ENCODE results near the gene NRAS.

The NRAS gene

DNA sequence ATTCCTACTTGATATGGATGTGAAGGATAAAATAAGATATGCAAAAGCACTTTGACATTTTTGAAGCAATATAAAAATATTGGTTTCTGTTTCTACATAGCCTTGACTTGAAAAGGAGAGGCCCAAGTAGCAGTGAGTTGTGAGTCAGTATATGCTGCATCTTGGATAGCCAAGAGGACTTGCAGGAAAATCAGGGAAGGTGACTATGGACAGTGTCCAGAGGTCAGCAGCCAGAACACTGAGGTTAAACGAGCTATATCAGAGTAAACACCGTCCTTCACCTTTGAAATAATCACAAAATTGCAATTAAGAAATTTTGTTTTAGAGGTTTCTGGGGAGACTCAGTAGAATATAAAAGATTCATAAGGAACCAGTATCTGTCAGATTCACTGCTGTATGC is 14.6 kb downstream of the NRAS start:
- no peaks in the 10 kb centered on the region for H3K27me3 ChIP-seq (ENCODE audit: control insufficient read depth in 1 of 2, insufficient read depth in 2 of 2, low read length in 2 of 2)
- H3K4me1 ChIP-seq (ENCODE audit: control insufficient read depth, insufficient read depth, low read length): no peaks in the 10 kb centered on the region
- no peak overlapping the region for H3K9ac ChIP-seq (ENCODE audit: low read length in 2 of 2)
- H3K9me3 ChIP-seq (ENCODE audit: control insufficient read depth in 2 of 2, low read length in 2 of 2): no peaks in the 10 kb centered on the region
- H3K36me3 ChIP-seq (ENCODE audit: control insufficient read depth in 2 of 2, insufficient read depth in 2 of 2, low read length in 2 of 2): peaks cover 5 to 7% of the 10 kb centered on the region in 2 donors
- no peak overlapping the region for H3K4me3 ChIP-seq (ENCODE audit: low read length in 2 of 2)
- no peak overlapping the region for H3K27ac ChIP-seq (ENCODE audit: low read length)

DNA sequence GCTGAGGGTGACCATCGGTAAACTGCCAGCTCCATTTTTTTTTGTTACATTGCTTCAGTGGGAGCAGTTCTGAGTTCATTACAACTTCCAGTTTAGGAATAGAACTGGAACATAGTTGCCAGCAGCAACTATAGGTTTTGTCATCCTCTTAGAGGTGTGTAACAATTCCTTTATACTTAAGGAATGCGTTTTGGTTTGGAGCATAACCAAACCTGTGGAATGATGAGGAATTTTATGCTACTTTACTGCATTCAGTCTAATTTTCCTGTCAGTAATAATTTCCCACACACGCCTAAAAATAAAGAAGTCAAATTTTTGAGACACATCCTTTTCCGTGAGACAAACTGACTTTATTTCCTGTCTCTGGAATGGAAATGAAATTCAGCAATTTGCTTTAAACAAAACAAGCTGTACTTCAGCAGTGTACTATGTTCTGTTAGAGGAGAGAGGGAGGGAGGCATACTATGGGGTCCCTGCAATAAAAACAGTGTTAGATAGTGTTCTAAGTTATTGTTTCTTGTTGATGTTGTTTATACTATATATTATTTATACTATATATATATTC is 16.5 kb downstream of the NRAS start:
- Histone ChIP-seq H3K9ac (ENCODE audit: low read length in 2 of 2) (no peak overlapping the region), H3K36me3 (ENCODE audit: control insufficient read depth in 2 of 2, insufficient read depth in 2 of 2, low read length in 2 of 2) (no peaks in the 10 kb centered on the region), H3K4me3 (ENCODE audit: low read length in 2 of 2) (no peak overlapping the region), H3K27me3 (ENCODE audit: control insufficient read depth in 1 of 2, insufficient read depth in 2 of 2, low read length in 2 of 2) (no peaks in the 10 kb centered on the region), H3K4me1 (ENCODE audit: control insufficient read depth, insufficient read depth, low read length) (no peaks in the 10 kb centered on the region), H3K27ac (ENCODE audit: low read length) (no peak overlapping the region), H3K9me3 (ENCODE audit: control insufficient read depth in 2 of 2, low read length in 2 of 2) (no peaks in the 10 kb centered on the region)

- Histone ChIP-seq H3K9me3 (ENCODE audit: control insufficient read depth in 2 of 2, low read length in 2 of 2) (no peaks in the 10 kb centered on the region), H3K27me3 (ENCODE audit: control insufficient read depth in 1 of 2, insufficient read depth in 2 of 2, low read length in 2 of 2) (no peaks in the 10 kb centered on the region), H3K4me1 (ENCODE audit: control insufficient read depth, insufficient read depth, low read length) (no peaks in the 10 kb centered on the region), H3K36me3 (ENCODE audit: control insufficient read depth in 2 of 2, insufficient read depth in 2 of 2, low read length in 2 of 2) (no peaks in the 10 kb centered on the region), H3K27ac (ENCODE audit: low read length) (no peak overlapping the region), H3K4me3 (ENCODE audit: low read length in 2 of 2) (no peak overlapping the region), H3K9ac (ENCODE audit: low read length in 2 of 2) (no peak overlapping the region)
Measured at GRCh38 chr1:114696810-114697209, 19.8 kb downstream of the NRAS start.

DNA sequence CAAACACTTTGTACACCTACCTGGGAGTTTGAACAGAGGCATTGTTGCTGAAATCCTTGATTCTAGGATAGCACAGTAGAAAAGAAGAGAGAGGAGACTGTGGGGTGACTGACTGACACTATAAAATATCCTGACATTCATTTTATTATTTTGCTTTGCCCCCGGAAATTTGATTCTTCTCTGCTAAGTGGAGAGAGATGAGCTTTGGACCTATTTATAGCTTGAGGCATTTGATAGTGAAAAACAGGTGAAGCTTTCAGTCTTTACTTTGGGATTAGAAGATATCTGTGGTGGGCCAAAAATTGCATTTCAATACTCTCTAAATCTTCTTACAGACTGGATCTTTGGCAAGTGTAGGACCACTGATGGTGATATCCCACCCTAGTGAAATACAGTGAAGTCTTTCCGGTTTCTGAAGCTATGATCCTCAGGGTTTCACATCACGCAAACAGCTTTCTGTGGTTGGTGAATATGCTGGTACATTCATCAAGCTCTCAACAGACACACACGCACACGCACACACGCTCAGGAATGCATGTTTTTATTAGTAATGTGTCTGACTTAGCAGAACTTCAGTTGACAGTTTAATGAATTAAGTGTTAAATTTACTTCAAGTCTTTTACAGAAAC is 21.0 kb downstream of the NRAS start, which contains the start of gene AMPD1:
TSS of gene AMPD1 (minus strand) at position 117 of the 629 bp plus-strand sequence. CDS start at position 42, 75 bp downstream.
- Histone ChIP-seq H3K27ac (ENCODE audit: low read length) (no peak within 1 kb of the TSS), H3K9ac (ENCODE audit: low read length in 2 of 2) (no peak within 1 kb of the TSS)

DNA sequence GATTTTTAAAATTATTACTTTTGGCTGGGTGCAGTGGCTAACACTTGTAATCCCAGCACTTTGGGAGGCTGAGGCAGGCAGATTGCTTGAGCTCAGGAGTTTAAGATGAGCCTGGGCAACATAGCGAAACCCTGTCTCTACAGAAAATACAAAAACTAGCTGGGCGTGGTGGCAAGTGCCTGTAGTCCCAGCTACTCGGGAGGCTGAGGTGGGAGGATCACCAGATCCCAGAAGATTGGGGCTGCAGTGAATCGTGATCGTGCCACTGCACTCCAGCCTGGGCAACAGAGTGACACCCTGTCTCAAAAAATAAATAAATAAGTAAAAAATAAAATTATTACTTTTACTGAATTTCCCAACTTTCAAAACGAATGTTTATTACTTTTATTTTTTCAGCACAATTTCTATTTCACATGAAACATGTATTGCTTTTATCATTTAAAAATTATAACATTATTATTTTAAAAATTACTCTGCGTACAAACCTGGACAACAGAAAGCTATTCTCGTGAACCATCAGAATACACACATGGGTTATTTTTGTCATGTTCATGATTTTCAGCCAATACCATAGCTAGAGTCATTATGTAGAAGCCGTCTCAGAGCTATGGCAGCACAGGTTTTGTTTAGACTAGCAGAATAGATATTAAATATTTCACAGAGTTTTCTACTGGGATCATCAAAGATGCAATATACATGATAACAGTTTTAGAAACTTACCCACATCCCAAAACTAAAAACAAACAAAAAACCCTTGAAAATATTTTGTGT is 21.8 kb downstream of the NRAS start:
- no peak overlapping the region for H3K27ac ChIP-seq (ENCODE audit: low read length)
- H3K36me3 ChIP-seq (ENCODE audit: control insufficient read depth in 2 of 2, insufficient read depth in 2 of 2, low read length in 2 of 2): no peaks in the 10 kb centered on the region
- H3K9ac ChIP-seq (ENCODE audit: low read length in 2 of 2): no peak overlapping the region
- H3K9me3 ChIP-seq (ENCODE audit: control insufficient read depth in 2 of 2, low read length in 2 of 2): no peaks in the 10 kb centered on the region
- no peaks in the 10 kb centered on the region for H3K4me1 ChIP-seq (ENCODE audit: control insufficient read depth, insufficient read depth, low read length)
- no peak overlapping the region for H3K4me3 ChIP-seq (ENCODE audit: low read length in 2 of 2)
- peaks cover 0 to 3% of the 10 kb centered on the region in 2 donors for H3K27me3 ChIP-seq (ENCODE audit: control insufficient read depth in 1 of 2, insufficient read depth in 2 of 2, low read length in 2 of 2)

More for the DNA sequence above, 21.0 kb downstream of the NRAS start, which contains the start of gene AMPD1:
- no peaks in the 10 kb centered on the region for H3K36me3 ChIP-seq (ENCODE audit: control insufficient read depth in 2 of 2, insufficient read depth in 2 of 2, low read length in 2 of 2)
- H3K27me3 ChIP-seq (ENCODE audit: control insufficient read depth in 1 of 2, insufficient read depth in 2 of 2, low read length in 2 of 2): peaks cover 0 to 2% of the 10 kb centered on the region in 2 donors
- no peaks in the 10 kb centered on the region for H3K4me1 ChIP-seq (ENCODE audit: control insufficient read depth, insufficient read depth, low read length)
- no peak within 1 kb of the TSS for H3K4me3 ChIP-seq (ENCODE audit: low read length in 2 of 2)
- H3K9me3 ChIP-seq (ENCODE audit: control insufficient read depth in 2 of 2, low read length in 2 of 2): no peaks in the 10 kb centered on the region

GRCh38 chr1:114692947-114693346 is 23.6 kb downstream of the NRAS start:
- Histone ChIP-seq H3K9ac (ENCODE audit: low read length in 2 of 2) (no peak overlapping the region), H3K9me3 (ENCODE audit: control insufficient read depth in 2 of 2, low read length in 2 of 2) (no peaks in the 10 kb centered on the region), H3K27me3 (ENCODE audit: control insufficient read depth in 1 of 2, insufficient read depth in 2 of 2, low read length in 2 of 2) (peaks cover 0 to 3% of the 10 kb centered on the region in 2 donors), H3K36me3 (ENCODE audit: control insufficient read depth in 2 of 2, insufficient read depth in 2 of 2, low read length in 2 of 2) (no peaks in the 10 kb centered on the region), H3K27ac (ENCODE audit: low read length) (no peak overlapping the region), H3K4me3 (ENCODE audit: low read length in 2 of 2) (no peak overlapping the region), H3K4me1 (ENCODE audit: control insufficient read depth, insufficient read depth, low read length) (no peaks in the 10 kb centered on the region)

DNA sequence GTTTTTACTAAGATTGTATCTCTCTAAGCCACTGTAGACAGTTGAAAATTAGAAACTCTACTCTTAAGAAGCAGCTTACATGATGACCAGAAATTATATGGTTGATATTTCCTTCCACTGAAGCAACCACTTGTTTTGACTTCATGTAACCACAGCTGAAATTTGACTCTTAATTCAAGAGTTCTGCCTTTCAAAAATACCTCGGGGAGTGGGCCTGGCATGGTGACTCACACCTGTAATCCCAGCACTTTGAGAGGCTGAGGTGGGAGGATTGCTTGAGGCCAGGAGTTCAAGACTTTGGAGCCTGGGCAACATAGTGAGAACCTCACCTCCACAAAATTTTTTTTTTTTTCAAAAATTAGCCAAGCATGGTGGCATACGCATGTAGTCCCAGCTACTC is 25.5 kb downstream of the NRAS start:
- peaks cover 0 to 3% of the 10 kb centered on the region in 2 donors for H3K27me3 ChIP-seq (ENCODE audit: control insufficient read depth in 1 of 2, insufficient read depth in 2 of 2, low read length in 2 of 2)
- H3K4me3 ChIP-seq (ENCODE audit: low read length in 2 of 2): no peak overlapping the region
- no peaks in the 10 kb centered on the region for H3K4me1 ChIP-seq (ENCODE audit: control insufficient read depth, insufficient read depth, low read length)
- H3K9ac ChIP-seq (ENCODE audit: low read length in 2 of 2): no peak overlapping the region
- no peak overlapping the region for H3K27ac ChIP-seq (ENCODE audit: low read length)
- no peaks in the 10 kb centered on the region for H3K9me3 ChIP-seq (ENCODE audit: control insufficient read depth in 2 of 2, low read length in 2 of 2)
- no peaks in the 10 kb centered on the region for H3K36me3 ChIP-seq (ENCODE audit: control insufficient read depth in 2 of 2, insufficient read depth in 2 of 2, low read length in 2 of 2)

DNA sequence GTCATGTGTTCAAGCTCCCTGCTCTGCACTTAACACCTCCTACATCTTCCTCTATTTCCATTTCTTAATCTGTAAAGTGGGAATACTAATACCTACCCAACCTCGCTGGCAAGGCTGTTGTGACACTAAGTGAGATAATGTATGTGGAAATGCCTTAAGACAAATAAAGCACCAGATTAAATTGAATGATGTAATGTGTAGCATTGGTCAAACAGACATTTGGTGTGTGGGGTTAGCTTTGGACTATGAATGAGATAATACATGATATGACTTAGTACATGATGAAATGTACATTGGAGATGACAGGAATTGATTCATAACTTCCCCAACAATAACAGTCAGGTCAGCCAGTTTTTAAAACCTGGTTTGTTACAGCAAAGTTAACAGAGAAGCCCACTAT is 26.4 kb downstream of the NRAS start:
- H3K27ac ChIP-seq (ENCODE audit: low read length): no peak overlapping the region
- H3K4me3 ChIP-seq (ENCODE audit: low read length in 2 of 2): no peak overlapping the region
- H3K4me1 ChIP-seq (ENCODE audit: control insufficient read depth, insufficient read depth, low read length): no peaks in the 10 kb centered on the region
- no peak overlapping the region for H3K9ac ChIP-seq (ENCODE audit: low read length in 2 of 2)
- peaks cover 0 to 3% of the 10 kb centered on the region in 2 donors for H3K27me3 ChIP-seq (ENCODE audit: control insufficient read depth in 1 of 2, insufficient read depth in 2 of 2, low read length in 2 of 2)
- H3K9me3 ChIP-seq (ENCODE audit: control insufficient read depth in 2 of 2, low read length in 2 of 2): no peaks in the 10 kb centered on the region
- no peaks in the 10 kb centered on the region for H3K36me3 ChIP-seq (ENCODE audit: control insufficient read depth in 2 of 2, insufficient read depth in 2 of 2, low read length in 2 of 2)

GRCh38 chr1:114688526-114688925 is 28.0 kb downstream of the NRAS start:
- H3K27ac ChIP-seq (ENCODE audit: low read length): no peak overlapping the region
- H3K9ac ChIP-seq (ENCODE audit: low read length in 2 of 2): no peak overlapping the region
- no peaks in the 10 kb centered on the region for H3K9me3 ChIP-seq (ENCODE audit: control insufficient read depth in 2 of 2, low read length in 2 of 2)
- H3K4me3 ChIP-seq (ENCODE audit: low read length in 2 of 2): no peak overlapping the region
- H3K4me1 ChIP-seq (ENCODE audit: control insufficient read depth, insufficient read depth, low read length): no peaks in the 10 kb centered on the region
- no peaks in the 10 kb centered on the region for H3K36me3 ChIP-seq (ENCODE audit: control insufficient read depth in 2 of 2, insufficient read depth in 2 of 2, low read length in 2 of 2)
- H3K27me3 ChIP-seq (ENCODE audit: control insufficient read depth in 1 of 2, insufficient read depth in 2 of 2, low read length in 2 of 2): peaks cover 0 to 3% of the 10 kb centered on the region in 2 donors

- no peaks in the 10 kb centered on the region for H3K4me1 ChIP-seq (ENCODE audit: control insufficient read depth, insufficient read depth, low read length)
- H3K9me3 ChIP-seq (ENCODE audit: control insufficient read depth in 2 of 2, low read length in 2 of 2): no peaks in the 10 kb centered on the region
- H3K9ac ChIP-seq (ENCODE audit: low read length in 2 of 2): no peak overlapping the region
- H3K36me3 ChIP-seq (ENCODE audit: control insufficient read depth in 2 of 2, insufficient read depth in 2 of 2, low read length in 2 of 2): no peaks in the 10 kb centered on the region
- H3K4me3 ChIP-seq (ENCODE audit: low read length in 2 of 2): no peak overlapping the region
- no peak overlapping the region for H3K27ac ChIP-seq (ENCODE audit: low read length)
- peaks cover 0 to 3% of the 10 kb centered on the region in 2 donors for H3K27me3 ChIP-seq (ENCODE audit: control insufficient read depth in 1 of 2, insufficient read depth in 2 of 2, low read length in 2 of 2)
Measured at GRCh38 chr1:114685851-114686250, 30.7 kb downstream of the NRAS start.

GRCh38 chr1:114677691-114678090 is 38.9 kb downstream of the NRAS start:
- H3K27me3 ChIP-seq (ENCODE audit: control insufficient read depth in 1 of 2, insufficient read depth in 2 of 2, low read length in 2 of 2): peaks cover 3 to 4% of the 10 kb centered on the region in 2 donors
- H3K9ac ChIP-seq (ENCODE audit: low read length in 2 of 2): no peak overlapping the region
- H3K36me3 ChIP-seq (ENCODE audit: control insufficient read depth in 2 of 2, insufficient read depth in 2 of 2, low read length in 2 of 2): no peaks in the 10 kb centered on the region
- H3K27ac ChIP-seq (ENCODE audit: low read length): no peak overlapping the region
- H3K4me3 ChIP-seq (ENCODE audit: low read length in 2 of 2): no peak overlapping the region
- H3K9me3 ChIP-seq (ENCODE audit: control insufficient read depth in 2 of 2, low read length in 2 of 2): no peaks in the 10 kb centered on the region
- no peaks in the 10 kb centered on the region for H3K4me1 ChIP-seq (ENCODE audit: control insufficient read depth, insufficient read depth, low read length)
